PFSK-1 (cell line): ENCODE measurements around the gene SATB1.

ENCODE experiments used
- FOXP2 ChIP-seq: optimal IDR thresholded peaks from 2 replicates; pipeline ENCODE3; 2011; ENCODE audit warnings: borderline replicate concordance, control low read depth, inconsistent platforms; ENCODE audit not compliant: insufficient read depth; ENCODE audit errors: extremely low read length, extremely low read depth
- POLR2AphosphoS5 ChIP-seq: IDR thresholded peaks from 2 replicates; pipeline ENCODE4 v1.6.1; 2012; ENCODE audit warnings: low read depth, mild to moderate bottlenecking, control low read depth, low read length, moderate library complexity
- REST ChIP-seq, 2 experiments: IDR thresholded peaks; 2 replicates each; pipeline versions ENCODE4 v1.6.1 to v1.8.0; 2011 to 2012; ENCODE audit warnings: low read depth in 2 of 2, low read length in 2 of 2, control low read depth in 1 of 2, inconsistent platforms in 1 of 2, mild to moderate bottlenecking in 1 of 2, moderate library complexity in 1 of 2; ENCODE audit not compliant: insufficient read depth in 1 of 2
- SIN3A ChIP-seq: IDR thresholded peaks from 2 replicates; pipeline ENCODE4 v1.6.1; 2012; ENCODE audit warnings: mild to moderate bottlenecking, low read length, moderate library complexity, borderline replicate concordance; ENCODE audit not compliant: insufficient read depth
- TAF1 ChIP-seq: IDR thresholded peaks from 2 replicates; pipeline ENCODE4 v1.6.1; 2012; ENCODE audit warnings: low read length, control low read depth, borderline replicate concordance; ENCODE audit not compliant: insufficient read depth

The SATB1 gene

GRCh38 chr3:18349197-18349798, 75.8 kb downstream of the SATB1 start:
- TF ChIP-seq POLR2AphosphoS5 (no peak), TAF1 (no peak), REST (IDR thresholded peaks at IDR 0.05; ENCODE audit: insufficient read depth in 1 of 2, low read depth in 2 of 2, low read length in 2 of 2) (no peak), SIN3A (no peak), FOXP2 (no peak)

GRCh38 chr3:18346097-18346496, 79.0 kb downstream of the SATB1 start:
- no peak for TF ChIP-seq SIN3A
- no peak for TF ChIP-seq POLR2AphosphoS5
- TF ChIP-seq FOXP2, result no peak
- no peak for TF ChIP-seq TAF1
- no peak for TF ChIP-seq REST (IDR thresholded peaks at IDR 0.05; ENCODE audit: insufficient read depth in 1 of 2, low read depth in 2 of 2, low read length in 2 of 2)

GRCh38 chr3:18345015-18345367, 80.1 kb downstream of the SATB1 start:
- TF ChIP-seq SIN3A (no peak), REST (IDR thresholded peaks at IDR 0.05; ENCODE audit: insufficient read depth in 1 of 2, low read depth in 2 of 2, low read length in 2 of 2) (no peak), TAF1 (no peak), POLR2AphosphoS5 (no peak), FOXP2 (no peak)

GRCh38 chr3:18344306-18345014, 80.7 kb downstream of the SATB1 start:
- TF ChIP-seq POLR2AphosphoS5, result no peak
- no peak for TF ChIP-seq FOXP2
- no peak for TF ChIP-seq REST (IDR thresholded peaks at IDR 0.05; ENCODE audit: insufficient read depth in 1 of 2, low read depth in 2 of 2, low read length in 2 of 2)
- TF ChIP-seq TAF1, result no peak
- TF ChIP-seq SIN3A, result no peak

- no peak for TF ChIP-seq SIN3A
- no peak for TF ChIP-seq FOXP2
- TF ChIP-seq REST (IDR thresholded peaks at IDR 0.05; ENCODE audit: insufficient read depth in 1 of 2, low read depth in 2 of 2, low read length in 2 of 2), result no peak
- TF ChIP-seq TAF1, result no peak
- TF ChIP-seq POLR2AphosphoS5, result no peak
Measured at GRCh38 chr3:18343809-18344208, 81.3 kb downstream of the SATB1 start.
